ENCODE data around the gene AP5Z1.

The AP5Z1 gene

GRCh38 chr7:4775250-4775847, at the start of gene AP5Z1:
AP5Z1 (plus strand) TSS chr7:4775623; CDS start chr7:4775716, 93 bp downstream.
- DNase-seq (ENCODE audit: low spot score), result peak; percentile 97

GRCh38 chr7:4725850-4726450, 49.5 kb upstream of the AP5Z1 start:
- no peak for DNase-seq (ENCODE audit: low spot score)

GRCh38 chr7:4726566-4726965, 48.9 kb upstream of the AP5Z1 start:
- DNase-seq (ENCODE audit: low spot score), result no peak

GRCh38 chr7:4727914-4728705, 47.3 kb upstream of the AP5Z1 start:
- no peak for DNase-seq (ENCODE audit: low spot score)

- DNase-seq (ENCODE audit: low spot score), result no peak
Observed at GRCh38 chr7:4729266-4729665, 46.2 kb upstream of the AP5Z1 start.

GRCh38 chr7:4730276-4730675, 45.1 kb upstream of the AP5Z1 start:
- DNase-seq (ENCODE audit: low spot score), result no peak

GRCh38 chr7:4730971-4731370, 44.5 kb upstream of the AP5Z1 start:
- DNase-seq (ENCODE audit: low spot score), result no peak

GRCh38 chr7:4731803-4732202, 43.6 kb upstream of the AP5Z1 start:
- DNase-seq (ENCODE audit: low spot score), result no peak

- DNase-seq (ENCODE audit: low spot score), result no peak
Observed at GRCh38 chr7:4733936-4734528, 41.4 kb upstream of the AP5Z1 start.

- no peak for DNase-seq (ENCODE audit: low spot score)
Observed at GRCh38 chr7:4734587-4735345, 40.7 kb upstream of the AP5Z1 start.

GRCh38 chr7:4737300-4737699, 38.1 kb upstream of the AP5Z1 start:
- DNase-seq (ENCODE audit: low spot score), result no peak

- DNase-seq (ENCODE audit: low spot score), result peak; percentile 75
Observed at GRCh38 chr7:4738711-4739527, 36.5 kb upstream of the AP5Z1 start.

- DNase-seq (ENCODE audit: low spot score), result no peak
Observed at GRCh38 chr7:4739528-4739992, 35.9 kb upstream of the AP5Z1 start.

- DNase-seq (ENCODE audit: low spot score), result no peak
Observed at GRCh38 chr7:4740796-4741195, 34.6 kb upstream of the AP5Z1 start.

GRCh38 chr7:4742051-4742573, 33.3 kb upstream of the AP5Z1 start:
- no peak for DNase-seq (ENCODE audit: low spot score)

- no peak for DNase-seq (ENCODE audit: low spot score)
Observed at GRCh38 chr7:4742852-4743251, 32.6 kb upstream of the AP5Z1 start.

- peak; percentile 99 for DNase-seq (ENCODE audit: low spot score)
Observed at GRCh38 chr7:4744391-4745264, 30.8 kb upstream of the AP5Z1 start.

GRCh38 chr7:4745265-4745919, 30.0 kb upstream of the AP5Z1 start:
- no peak for DNase-seq (ENCODE audit: low spot score)

All from SW480 (cell line).